Measurements from ENCODE around the gene CD180. TPM values are rescaled to one million over a fixed set of nuclear protein-coding genes. Genes with fewer than 3 reads are reported as not detected.
A peak's percentile ranks its signal among the peaks of the same experiment; 100 is the strongest.

CD180 gene
- total RNA-seq, 6 donors from 2014 or later: 1.00 to 4.8 (median 1.9) TPM

- H3K4me3 ChIP-seq: no peak overlapping the region
- TF ChIP-seq POLR2AphosphoS5 (IDR thresholded peaks at IDR 0.05) (no peak), CTCF (IDR thresholded peaks at IDR 0.05) (no peak), EP300 (IDR thresholded peaks at IDR 0.05) (no peak), POLR2A (IDR thresholded peaks at IDR 0.05) (no peak)
- H3K36me3 ChIP-seq: peaks cover 7 to 67% (median 41%) of the 10 kb centered on the region in 4 donors
- WGBS, 2 donors: 92 to 97% methylated on average over 44 of the region's 44 CpGs
- peaks cover 0 to 13% (median 10%) of the 10 kb centered on the region in 4 donors for H3K4me1 ChIP-seq
- DNase-seq: peak in 1 of 2 donors; percentile 76
- ATAC-seq (ENCODE audit: low FRiP score in 2 of 2): no peak
- no peak overlapping the region for H3K27ac ChIP-seq
- H3K9me3 ChIP-seq: no peaks in the 10 kb centered on the region
- no peaks in the 10 kb centered on the region for H3K27me3 ChIP-seq
Observed at GRCh38 chr5:67163231-67163756, 33.3 kb downstream of the CD180 start.

- Histone ChIP-seq H3K4me1 (peaks cover 0 to 12% (median 10%) of the 10 kb centered on the region in 4 donors), H3K27ac (no peak overlapping the region), H3K9me3 (no peaks in the 10 kb centered on the region), H3K4me3 (no peak overlapping the region), H3K27me3 (no peaks in the 10 kb centered on the region), H3K36me3 (peaks cover 7 to 65% (median 40%) of the 10 kb centered on the region in 4 donors)
- ATAC-seq (ENCODE audit: low FRiP score in 2 of 2): no peak
- DNase-seq: no peak
- 91 to 98% methylated on average over 5 of the region's 5 CpGs for WGBS, 2 donors
- TF ChIP-seq CTCF (IDR thresholded peaks at IDR 0.05) (no peak), POLR2A (IDR thresholded peaks at IDR 0.05) (no peak), POLR2AphosphoS5 (IDR thresholded peaks at IDR 0.05) (no peak)
Observed at GRCh38 chr5:67161767-67162166, 34.8 kb downstream of the CD180 start.

GRCh38 chr5:67160985-67161384 lies 35.6 kb downstream of the CD180 start:
- TF ChIP-seq EP300 (IDR thresholded peaks at IDR 0.05): no peak
- no peak for TF ChIP-seq POLR2AphosphoS5 (IDR thresholded peaks at IDR 0.05)
- no peak for TF ChIP-seq POLR2A (IDR thresholded peaks at IDR 0.05)
- TF ChIP-seq CTCF (IDR thresholded peaks at IDR 0.05): no peak
- peak overlapping the region in 1 of 4 donors; percentile 19 for H3K27ac ChIP-seq

GRCh38 chr5:67160272-67160671 lies 36.3 kb downstream of the CD180 start:
- Histone ChIP-seq H3K27me3 (no peaks in the 10 kb centered on the region), H3K4me3 (no peak overlapping the region), H3K4me1 (peaks cover 0 to 2% (median under 1%) of the 10 kb centered on the region in 4 donors), H3K36me3 (peaks cover 7 to 68% (median 35%) of the 10 kb centered on the region in 4 donors), H3K27ac (no peak overlapping the region), H3K9me3 (no peaks in the 10 kb centered on the region)
- DNase-seq (no peak), ATAC-seq (ENCODE audit: low FRiP score in 2 of 2) (no peak)
- TF ChIP-seq POLR2A (IDR thresholded peaks at IDR 0.05) (no peak), CTCF (IDR thresholded peaks at IDR 0.05) (no peak), EP300 (IDR thresholded peaks at IDR 0.05) (no peak), POLR2AphosphoS5 (IDR thresholded peaks at IDR 0.05) (no peak)
- 93% methylated on average over 3 of the region's 3 CpGs for WGBS, 2 donors

More at GRCh38 chr5:67160985-67161384, 35.6 kb downstream of the CD180 start:
- peaks cover 0 to 9% (median 7%) of the 10 kb centered on the region in 4 donors for H3K4me1 ChIP-seq
- no peak overlapping the region for H3K4me3 ChIP-seq
- 70 to 77% methylated on average over 3 of the region's 3 CpGs for WGBS, 2 donors
- ATAC-seq (ENCODE audit: low FRiP score in 2 of 2) (no peak), DNase-seq (peak in 1 of 2 donors; percentile 36)
- no peaks in the 10 kb centered on the region for H3K27me3 ChIP-seq
- H3K9me3 ChIP-seq: no peaks in the 10 kb centered on the region
- peaks cover 7 to 68% (median 40%) of the 10 kb centered on the region in 4 donors for H3K36me3 ChIP-seq
